Parathyroid adenoma (tissue), 2 donors: ENCODE measurements around the gene PRKCA.

Experiments
- H2AFZ ChIP-seq: fragments of 300-600 bp; sonication (generic); one replicate; pipeline ENCODE4 v1.7.0; 2017; ENCODE audit warnings: antibody characterized with exemption, mild to moderate bottlenecking
- H3K27ac ChIP-seq: fragments of 300-600 bp; sonication (generic); one replicate; pipeline ENCODE4 v1.7.0; 2017
- H3K27me3 ChIP-seq: fragments of 300-600 bp; sonication (generic); one replicate; pipeline ENCODE4 v1.7.0; 2017; ENCODE audit warnings: low read length; ENCODE audit not compliant: control insufficient read depth, insufficient read depth
- H3K36me3 ChIP-seq: fragments of 300-600 bp; sonication (generic); one replicate; pipeline ENCODE4 v1.7.0; 2017; ENCODE audit warnings: low read length; ENCODE audit not compliant: control insufficient read depth, insufficient read depth
- H3K4me1 ChIP-seq: fragments of 300-600 bp; sonication (generic); one replicate; pipeline ENCODE4 v1.7.0; 2017; ENCODE audit warnings: control low read depth
- H3K4me2 ChIP-seq: fragments of 300-600 bp; sonication (generic); one replicate; pipeline ENCODE4 v1.7.0; 2017; ENCODE audit warnings: low read length
- H3K4me3 ChIP-seq: fragments of 300-600 bp; sonication (generic); one replicate; pipeline ENCODE4 v1.7.0; 2017; ENCODE audit warnings: low read depth, low read length
- H3K79me2 ChIP-seq: fragments of 300-600 bp; sonication (generic); one replicate; pipeline ENCODE4 v1.7.0; 2017; ENCODE audit warnings: control low read depth
- H3K9ac ChIP-seq: fragments of 300-600 bp; sonication (generic); one replicate; pipeline ENCODE4 v1.7.0; 2017; ENCODE audit warnings: mild to moderate bottlenecking
- H3K9me3 ChIP-seq: fragments of 300-600 bp; sonication (generic); one replicate; pipeline ENCODE4 v1.7.0; 2017; ENCODE audit warnings: low read length; ENCODE audit not compliant: control insufficient read depth
- TF ChIP-seq, protein P1 (sequence below): fragments of 300-600 bp; sonication (generic); IDR thresholded peaks from one replicate; pipeline ENCODE4 v1.7.0; 2017; ENCODE audit warnings: antibody characterized with exemption, mild to moderate bottlenecking
- donor health status: primary hyperparathyroidism.

Gene PRKCA

DNA sequence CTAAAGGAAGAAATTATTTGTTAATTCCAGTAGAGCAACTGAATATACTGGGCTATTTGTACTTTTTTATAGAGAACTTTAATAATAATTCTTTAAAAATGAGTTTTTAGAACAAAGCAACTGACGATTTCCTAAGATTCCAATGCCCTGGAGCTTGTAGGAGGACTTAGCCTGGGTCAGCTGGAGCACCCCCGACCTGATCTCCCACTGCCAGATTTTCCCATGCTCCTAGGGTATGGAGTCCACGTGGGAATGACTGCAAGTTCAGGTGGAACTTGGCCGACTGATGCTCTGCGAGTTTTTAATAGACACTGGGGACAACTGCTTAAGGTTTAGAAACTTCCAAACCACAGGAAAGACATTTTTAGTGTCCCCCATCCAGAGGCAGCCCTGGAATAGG, 507.0 kb downstream of the PRKCA start:
- Histone ChIP-seq H2AFZ (no peak overlapping the region), H3K36me3 (no peaks in the 10 kb centered on the region), H3K9me3 (no peaks in the 10 kb centered on the region), H3K4me1 (no peaks in the 10 kb centered on the region), H3K27ac (no peak overlapping the region), H3K9ac (no peak overlapping the region), H3K79me2 (no peaks in the 10 kb centered on the region), H3K27me3 (no peaks in the 10 kb centered on the region), H3K4me2 (no peak overlapping the region), H3K4me3 (no peak overlapping the region)
- TF ChIP-seq, protein P1, sequence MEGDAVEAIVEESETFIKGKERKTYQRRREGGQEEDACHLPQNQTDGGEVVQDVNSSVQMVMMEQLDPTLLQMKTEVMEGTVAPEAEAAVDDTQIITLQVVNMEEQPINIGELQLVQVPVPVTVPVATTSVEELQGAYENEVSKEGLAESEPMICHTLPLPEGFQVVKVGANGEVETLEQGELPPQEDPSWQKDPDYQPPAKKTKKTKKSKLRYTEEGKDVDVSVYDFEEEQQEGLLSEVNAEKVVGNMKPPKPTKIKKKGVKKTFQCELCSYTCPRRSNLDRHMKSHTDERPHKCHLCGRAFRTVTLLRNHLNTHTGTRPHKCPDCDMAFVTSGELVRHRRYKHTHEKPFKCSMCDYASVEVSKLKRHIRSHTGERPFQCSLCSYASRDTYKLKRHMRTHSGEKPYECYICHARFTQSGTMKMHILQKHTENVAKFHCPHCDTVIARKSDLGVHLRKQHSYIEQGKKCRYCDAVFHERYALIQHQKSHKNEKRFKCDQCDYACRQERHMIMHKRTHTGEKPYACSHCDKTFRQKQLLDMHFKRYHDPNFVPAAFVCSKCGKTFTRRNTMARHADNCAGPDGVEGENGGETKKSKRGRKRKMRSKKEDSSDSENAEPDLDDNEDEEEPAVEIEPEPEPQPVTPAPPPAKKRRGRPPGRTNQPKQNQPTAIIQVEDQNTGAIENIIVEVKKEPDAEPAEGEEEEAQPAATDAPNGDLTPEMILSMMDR: no peak

DNA sequence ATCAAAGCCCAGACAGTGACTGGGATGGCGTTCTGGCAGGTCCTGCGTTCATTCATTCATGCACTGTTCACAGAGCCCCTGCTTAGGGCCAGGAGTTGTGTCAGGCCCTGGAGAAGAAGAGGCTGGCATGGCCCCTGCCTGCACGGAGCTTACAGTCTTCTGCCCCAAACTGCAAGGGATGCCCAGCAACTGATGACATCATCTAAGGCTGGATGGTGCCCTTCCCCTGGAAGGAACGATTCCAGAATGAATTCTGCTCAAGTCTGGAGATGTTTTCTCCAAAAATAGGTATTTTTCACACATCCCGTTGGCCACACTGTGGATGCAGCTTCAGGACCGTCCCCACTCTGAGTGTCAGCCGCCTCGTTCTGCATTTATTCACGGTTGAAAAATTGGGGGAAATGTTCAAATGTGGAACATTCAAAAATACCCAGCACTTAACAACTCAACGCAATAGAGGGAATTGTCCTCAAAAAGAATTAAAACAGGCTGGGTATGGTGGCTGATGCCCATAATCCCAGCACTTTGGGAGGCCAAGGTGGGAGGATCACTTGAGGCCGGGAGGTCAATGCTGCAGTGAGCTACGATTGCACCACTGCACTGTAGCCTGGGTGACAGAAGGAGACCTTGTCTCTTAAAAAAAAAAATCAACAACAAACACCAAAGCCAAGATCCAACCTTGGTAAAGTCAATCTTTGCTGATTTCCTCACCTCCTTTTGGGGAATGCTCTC, 508.7 kb downstream of the PRKCA start:
- H3K4me3 ChIP-seq: no peak overlapping the region
- H3K9ac ChIP-seq: no peak overlapping the region
- H3K79me2 ChIP-seq: no peaks in the 10 kb centered on the region
- H2AFZ ChIP-seq: no peak overlapping the region
- no peaks in the 10 kb centered on the region for H3K36me3 ChIP-seq
- H3K27ac ChIP-seq: no peak overlapping the region
- no peaks in the 10 kb centered on the region for H3K27me3 ChIP-seq
- TF ChIP-seq, protein P1: no peak
- H3K9me3 ChIP-seq: no peaks in the 10 kb centered on the region
- no peaks in the 10 kb centered on the region for H3K4me1 ChIP-seq
- H3K4me2 ChIP-seq: no peak overlapping the region

DNA sequence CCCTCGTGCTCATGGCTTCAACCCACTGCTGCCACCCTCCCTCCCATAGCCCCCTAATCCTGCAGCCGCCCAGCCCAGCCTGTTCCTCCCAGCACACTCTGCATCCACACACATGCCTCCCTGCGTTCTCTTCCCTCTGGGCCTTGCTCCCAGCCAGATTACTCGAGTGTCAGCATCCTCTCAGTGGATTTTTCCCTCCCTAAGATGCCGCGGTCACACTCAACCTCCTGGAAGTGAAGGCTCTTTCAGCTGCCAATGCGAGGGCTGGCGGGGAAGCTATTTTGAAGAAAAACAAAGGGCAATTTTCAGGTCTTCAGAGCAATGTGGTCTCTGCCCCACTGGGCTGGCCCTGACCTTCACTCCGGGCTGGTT, 509.3 kb downstream of the PRKCA start:
- Histone ChIP-seq H2AFZ (no peak overlapping the region), H3K36me3 (no peaks in the 10 kb centered on the region), H3K27me3 (no peaks in the 10 kb centered on the region), H3K4me3 (no peak overlapping the region), H3K9ac (no peak overlapping the region), H3K9me3 (no peaks in the 10 kb centered on the region), H3K27ac (no peak overlapping the region), H3K79me2 (no peaks in the 10 kb centered on the region), H3K4me2 (no peak overlapping the region), H3K4me1 (no peaks in the 10 kb centered on the region)
- TF ChIP-seq, protein P1: no peak

DNA sequence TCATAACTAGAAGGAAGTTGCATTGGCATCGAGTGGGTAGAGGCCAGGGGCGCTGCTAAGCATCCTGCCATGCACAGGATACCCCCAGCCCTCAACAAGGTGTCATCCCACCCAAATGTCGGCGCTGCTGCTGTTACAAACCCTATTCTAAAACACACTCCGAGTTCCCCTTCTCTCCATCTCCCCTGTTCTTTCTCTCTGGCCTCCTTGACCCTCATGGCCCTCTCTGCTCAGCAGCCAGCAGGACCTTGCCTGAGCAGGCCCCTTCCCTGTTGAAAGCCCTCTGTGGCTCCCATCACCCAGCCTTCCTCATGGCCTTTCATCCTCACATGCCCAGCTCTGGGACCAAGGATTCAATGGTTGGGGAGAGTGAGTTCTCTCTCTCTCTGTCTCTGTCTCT, 510.2 kb downstream of the PRKCA start:
- Histone ChIP-seq H3K79me2 (no peaks in the 10 kb centered on the region), H3K4me1 (no peaks in the 10 kb centered on the region), H3K36me3 (no peaks in the 10 kb centered on the region), H3K4me3 (no peak overlapping the region), H3K27me3 (no peaks in the 10 kb centered on the region), H3K27ac (no peak overlapping the region), H3K4me2 (no peak overlapping the region), H2AFZ (no peak overlapping the region), H3K9me3 (no peaks in the 10 kb centered on the region), H3K9ac (no peak overlapping the region)
- TF ChIP-seq, protein P1: no peak

DNA sequence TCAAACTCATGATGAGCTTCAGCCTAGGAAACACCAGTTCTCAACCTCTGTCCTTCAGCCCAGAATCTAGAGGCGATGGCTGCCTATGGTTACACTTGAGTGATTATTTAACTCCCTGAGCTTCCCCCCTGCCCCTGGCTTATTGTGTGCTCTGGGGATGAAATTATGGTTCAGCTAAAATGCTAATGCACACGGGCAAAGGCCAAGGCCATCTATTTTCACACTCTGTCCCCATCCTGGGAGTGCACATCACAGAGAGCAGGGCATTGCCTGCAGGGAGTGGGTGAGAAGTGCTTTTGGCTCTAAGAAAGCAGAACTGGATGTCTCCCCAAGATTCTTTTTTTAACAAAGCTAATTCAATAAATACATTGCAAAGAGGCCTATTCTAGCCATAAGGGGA, 510.9 kb downstream of the PRKCA start:
- no peak overlapping the region for H3K4me2 ChIP-seq
- H3K79me2 ChIP-seq: no peaks in the 10 kb centered on the region
- peaks cover 4% of the 10 kb centered on the region for H3K9me3 ChIP-seq
- no peak overlapping the region for H3K27ac ChIP-seq
- H3K4me1 ChIP-seq: no peaks in the 10 kb centered on the region
- H3K9ac ChIP-seq: no peak overlapping the region
- H3K4me3 ChIP-seq: no peak overlapping the region
- no peaks in the 10 kb centered on the region for H3K36me3 ChIP-seq
- no peak overlapping the region for H2AFZ ChIP-seq
- H3K27me3 ChIP-seq: no peaks in the 10 kb centered on the region
- TF ChIP-seq, protein P1: no peak
